SW 1271 (cell line): ENCODE data around the gene NRF1.

Source experiments
- DNase-seq, 2 experiments: peaks; one replicate each; lab custom pipeline; 2025; lab: John Stamatoyannopoulos, UW

NRF1 gene

GRCh38 chr7:129740574-129741410 is 129.3 kb downstream of the NRF1 start:
- DNase-seq: no peak

- no peak for DNase-seq
Measured at GRCh38 chr7:129741743-129742213, 130.3 kb downstream of the NRF1 start.

- no peak for DNase-seq
Measured at GRCh38 chr7:129742256-129742655, 130.7 kb downstream of the NRF1 start.

GRCh38 chr7:129746857-129747529 is 135.5 kb downstream of the NRF1 start:
- no peak for DNase-seq

GRCh38 chr7:129748356-129749109 is 137.0 kb downstream of the NRF1 start:
- no peak for DNase-seq

GRCh38 chr7:129750091-129750490 is 138.6 kb downstream of the NRF1 start:
- DNase-seq: no peak

- no peak for DNase-seq
Measured at GRCh38 chr7:129750501-129750900, 139.0 kb downstream of the NRF1 start.

- no peak for DNase-seq
Measured at GRCh38 chr7:129751916-129752315, 140.4 kb downstream of the NRF1 start.

- DNase-seq: no peak
Measured at GRCh38 chr7:129752760-129753159, 141.2 kb downstream of the NRF1 start.

GRCh38 chr7:129754406-129754805 is 142.9 kb downstream of the NRF1 start:
- no peak for DNase-seq

- no peak for DNase-seq
Measured at GRCh38 chr7:129757991-129758390, 146.5 kb downstream of the NRF1 start.

GRCh38 chr7:129762387-129762969 is 151.0 kb downstream of the NRF1 start:
- no peak for DNase-seq

- DNase-seq: no peak
Measured at GRCh38 chr7:129764247-129765084, 152.9 kb downstream of the NRF1 start.

- DNase-seq: no peak
Measured at GRCh38 chr7:129765352-129765751, 153.8 kb downstream of the NRF1 start.

GRCh38 chr7:129767120-129768015 is 155.8 kb downstream of the NRF1 start:
- DNase-seq: no peak

- DNase-seq: no peak
Measured at GRCh38 chr7:129768614-129769399, 157.3 kb downstream of the NRF1 start.

GRCh38 chr7:129769400-129769774 is 157.9 kb downstream of the NRF1 start:
- no peak for DNase-seq

- no peak for DNase-seq
Measured at GRCh38 chr7:129769866-129770808, 158.6 kb downstream of the NRF1 start.
